Endothelial cell of umbilical vein (primary cell): Measurements from ENCODE around the gene RPS27L. TPM values are rescaled to one million over a fixed set of nuclear protein-coding genes. Genes with fewer than 3 reads are reported as not detected.

ENCODE experiments used
- BruUV-seq: library from RNA; stranded (reverse); fragments of 400-500 nt; replicated peaks from 2 replicates; lab custom pipeline; 2021; lab: Mats Ljungman, UMichigan
- CTCF ChIA-PET: fragments of 300-600, 350-600 bp; sonication (Branson Sonifier 250); formaldehyde crosslinking; loops from one replicate; lab custom pipeline; 2021; ENCODE audit warnings: antibody characterized with exemption, inconsistent platforms; lab: Charles Lee
- POLR2A ChIA-PET: fragments of 300-600, 350-600 bp; sonication (Branson Sonifier 250); formaldehyde crosslinking; loops from one replicate; lab custom pipeline; 2021; ENCODE audit warnings: antibody characterized with exemption, inconsistent platforms; lab: Charles Lee
- DNase-seq: peaks from one replicate; pipeline ENCODE4 v3.0.0-alpha.2; 2011; ENCODE audit warnings: low read depth, low spot score
- FAIRE-seq: peaks from 2 replicates; lab custom pipeline; 2011; peaks lifted over from hg19 to GRCh38; lab: Jason Lieb, UNC
- H2AFZ ChIP-seq: 2 replicates; pipeline ENCODE4 v1.6.0; 2012; ENCODE audit warnings: low read depth, low read length, control low read depth, inconsistent platforms
- H3K27ac ChIP-seq: 2 replicates; pipeline ENCODE4 v1.5.1; 2011; ENCODE audit warnings: low read depth, mild to moderate bottlenecking, control low read depth, low read length, moderate library complexity; ENCODE audit not compliant: insufficient read depth
- H3K27me3 ChIP-seq, 2 experiments: 2 replicates each; pipeline versions ENCODE4 v1.6.0 to v1.6.1; 2011; ENCODE audit warnings: low read length in 2 of 2, mixed read lengths in 1 of 2; ENCODE audit not compliant: control insufficient read depth in 2 of 2, insufficient read depth in 2 of 2
- H3K36me3 ChIP-seq, 2 experiments: 2 replicates in 1 of 2; 3 replicates in 1 of 2; pipeline ENCODE4 v1.5.1; 2011; ENCODE audit warnings: low read length in 2 of 2, mild to moderate bottlenecking in 1 of 2, moderate library complexity in 1 of 2; ENCODE audit not compliant: control insufficient read depth in 2 of 2, insufficient read depth in 2 of 2; ENCODE audit errors: extremely low read depth in 1 of 2
- H3K4me1 ChIP-seq: 3 replicates; pipeline ENCODE4 v1.5.1; 2011; ENCODE audit warnings: mild to moderate bottlenecking, low read length; ENCODE audit not compliant: control insufficient read depth, insufficient read depth; ENCODE audit errors: extremely low read depth
- H3K4me2 ChIP-seq: 2 replicates; pipeline ENCODE4 v1.6.1; 2011; ENCODE audit warnings: low read length, control low read depth, mixed read lengths; ENCODE audit not compliant: insufficient read depth
- H3K4me3 ChIP-seq, 3 experiments: fragments of 200-600 bp in 1 of 3; sonication (generic), shearing (Covaris generic) in 1 of 3; replicated peaks in 1 of 3; 2 replicates each; pipeline ENCODE4 v1.5.1; 2011 to 2016; ENCODE audit warnings: control low read depth in 3 of 3, low read length in 3 of 3, mild to moderate bottlenecking in 2 of 3, inconsistent platforms in 1 of 3, low read depth in 1 of 3, moderate library complexity in 1 of 3; ENCODE audit not compliant: insufficient read depth in 1 of 3
- H3K79me2 ChIP-seq: 2 replicates; pipeline ENCODE4 v1.6.0; 2012; ENCODE audit warnings: low read length, inconsistent platforms; ENCODE audit not compliant: control insufficient read depth, insufficient read depth
- H3K9ac ChIP-seq: replicated peaks from 2 replicates; pipeline ENCODE3; 2011; ENCODE audit warnings: low read length, control low read depth; ENCODE audit not compliant: insufficient read depth; ENCODE audit errors: extremely low read depth
- H3K9me1 ChIP-seq: replicated peaks from 3 replicates; pipeline ENCODE4 v1.6.0; 2011; ENCODE audit warnings: mild to moderate bottlenecking, low read length; ENCODE audit not compliant: control insufficient read depth, insufficient read depth; ENCODE audit errors: extremely low read depth
- H3K9me3 ChIP-seq: replicated peaks from 2 replicates; pipeline ENCODE4 v1.5.1; 2012; ENCODE audit warnings: low read length, inconsistent platforms; ENCODE audit not compliant: control insufficient read depth, insufficient read depth
- H4K20me1 ChIP-seq: replicated peaks from 2 replicates; pipeline ENCODE3; 2011; ENCODE audit warnings: mild to moderate bottlenecking, low read length; ENCODE audit not compliant: control insufficient read depth, insufficient read depth; ENCODE audit errors: extremely low read depth
- CTCF ChIP-seq, 2 donors: IDR thresholded peaks; 1 replicate in 1 of 2; 2 replicates in 1 of 2; pipeline ENCODE4 v1.5.1; 2011; ENCODE audit warnings: low read length in 2 of 2, mild to moderate bottlenecking in 2 of 2, moderate library complexity in 2 of 2, control low read depth in 1 of 2, inconsistent platforms in 1 of 2, low read depth in 1 of 2; ENCODE audit not compliant: insufficient read depth in 1 of 2; ENCODE audit errors: extremely low read depth in 1 of 2
- EZH2 ChIP-seq: IDR thresholded peaks from 2 replicates; pipeline ENCODE4 v1.6.1; 2012; ENCODE audit warnings: borderline replicate concordance, low read depth, mild to moderate bottlenecking, moderate library complexity, low read length, inconsistent platforms; ENCODE audit not compliant: severe bottlenecking
- FOS ChIP-seq: IDR thresholded peaks from 2 replicates; pipeline ENCODE4 v1.6.1; 2011; ENCODE audit warnings: mild to moderate bottlenecking, low read length, moderate library complexity, borderline replicate concordance; ENCODE audit not compliant: insufficient read depth
- GATA2 ChIP-seq: IDR thresholded peaks from 2 replicates; pipeline ENCODE4 v1.7.0; 2011; ENCODE audit warnings: low read depth, mild to moderate bottlenecking, moderate library complexity, mixed read lengths, low read length; ENCODE audit not compliant: insufficient read length, insufficient read depth
- JUN ChIP-seq: IDR thresholded peaks from 2 replicates; pipeline ENCODE4 v1.6.1; 2011; ENCODE audit warnings: borderline replicate concordance, low read depth; ENCODE audit not compliant: insufficient read length, insufficient read depth
- MAX ChIP-seq: IDR thresholded peaks from 2 replicates; pipeline ENCODE4 v1.6.1; 2011; ENCODE audit not compliant: insufficient read depth, insufficient read length
- MYC ChIP-seq: IDR thresholded peaks from one replicate; pipeline ENCODE4 v1.6.1; 2011; ENCODE audit warnings: mild to moderate bottlenecking, low read depth, low read length
- POLR2A ChIP-seq: IDR thresholded peaks from 2 replicates; pipeline ENCODE4 v1.6.1; 2012; ENCODE audit warnings: low read depth, mild to moderate bottlenecking, control low read depth, low read length
- POLR2AphosphoS5 ChIP-seq: IDR thresholded peaks from 2 replicates; pipeline ENCODE4 v1.6.1; 2012; ENCODE audit warnings: low read depth, mild to moderate bottlenecking, control low read depth, low read length, moderate library complexity; ENCODE audit not compliant: insufficient read depth
- dilution Hi-C: fragments of 300-500 bp; cut with MboI; formaldehyde crosslinking; loops from one replicate; pipeline ENCODE4 v1.15.0; 2019; ENCODE audit warnings: low sequenced_read_pairs; ENCODE audit not compliant: extremely low pct_ligation_motif_present
- intact Hi-C: fragments of 100-400 bp; cut with micrococcal nuclease; formaldehyde crosslinking; loops from one replicate; pipeline ENCODE4 v1.10.0; 2022
- polyA plus RNA-seq, 4 experiments: library from polyadenylated mRNA; depleted of rRNA in 3 of 4; stranded (reverse) in 3 of 4; unstranded in 1 of 4; fragments of >200 nt; gene quantifications; 2 replicates each; pipeline versions ENCODE4 v1.2.1 to v1.2.3, GENCODE V29; 2011 to 2012; ENCODE audit warnings: missing spikeins in 1 of 4
- total RNA-seq: library from RNA; stranded (reverse); gene quantifications from 2 replicates; pipeline ENCODE4 v1.2.3, GENCODE V29; 2021

Gene RPS27L
- total and polyA plus RNA-seq, 2 donors (not counting 3 experiments of a cell fraction or from before 2014, with no cell fraction given): 163 to 345 TPM

DNA sequence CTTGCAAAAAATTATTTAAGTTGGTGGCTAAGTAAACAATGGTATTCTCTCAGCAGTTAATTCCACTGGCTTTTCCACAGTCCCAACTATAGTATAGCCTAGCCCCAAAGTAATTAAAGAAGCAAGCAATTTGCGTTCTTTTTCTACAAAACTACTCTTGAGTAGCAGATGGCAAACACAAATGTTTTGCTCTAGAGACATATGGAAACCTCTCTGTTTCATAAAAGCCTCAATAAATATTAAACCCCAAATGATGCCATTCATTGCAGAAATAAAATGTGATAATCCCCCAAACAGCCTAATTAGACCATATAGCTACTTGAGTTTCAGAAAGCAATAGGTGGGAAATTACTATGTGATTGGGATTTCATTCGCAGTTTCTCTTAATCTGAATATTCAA is 23.5 kb upstream of the RPS27L start:
- ChIA-PET POLR2A (no interaction called here), CTCF (no interaction called here)
- DNase-seq: no peak
- TF ChIP-seq GATA2 (no peak), MAX (no peak), EZH2 (no peak), FOS (no peak), JUN (no peak), POLR2A (no peak), CTCF (IDR thresholded peaks at IDR 0.05; ENCODE audit: extremely low read depth in 1 of 2, insufficient read depth in 1 of 2, low read depth in 1 of 2, low read length in 2 of 2) (no peak), POLR2AphosphoS5 (no peak), MYC (no peak)
- no TSS peak for BruUV-seq
- H3K4me1 ChIP-seq: no peaks in the 10 kb centered on the region
- H3K9me1 ChIP-seq: no peaks in the 10 kb centered on the region
- no peak overlapping the region for H3K4me2 ChIP-seq
- H3K9ac ChIP-seq: no peak overlapping the region
- H4K20me1 ChIP-seq: no peaks in the 10 kb centered on the region
- H2AFZ ChIP-seq: no peak overlapping the region
- no peak overlapping the region for H3K4me3 ChIP-seq
- no peaks in the 10 kb centered on the region for H3K27me3 ChIP-seq
- intact Hi-C loops: no loop called here
- H3K9me3 ChIP-seq: no peaks in the 10 kb centered on the region
- no peaks in the 10 kb centered on the region for H3K79me2 ChIP-seq
- dilution Hi-C loops: no loop called here
- no peak for FAIRE-seq
- no peaks in the 10 kb centered on the region for H3K36me3 ChIP-seq
- no peak overlapping the region for H3K27ac ChIP-seq
